HL-60 (cell line): ENCODE results near the gene CACNA1D.
A peak's percentile ranks its signal among the peaks of the same experiment; 100 is the strongest.

Experiments
- DNase-seq, 2 experiments: peaks; one replicate each; pipeline ENCODE4 v3.0.0-alpha.2; 2010 to 2020; ENCODE audit warnings: low read depth in 1 of 2, low spot score in 1 of 2
- H3K27ac ChIP-seq: fragments of 250-450 bp; sonication (Bioruptor Pico); replicated peaks from 2 replicates; pipeline ENCODE4 v1.5.1; 2020; ENCODE audit warnings: mild to moderate bottlenecking, moderate library complexity
- H3K27me3 ChIP-seq: fragments of 250-450 bp; sonication (Bioruptor Pico); 2 replicates; pipeline ENCODE4 v1.5.1; 2021; ENCODE audit warnings: mild to moderate bottlenecking, moderate library complexity; ENCODE audit not compliant: insufficient read depth, poor library complexity, severe bottlenecking
- H3K4me3 ChIP-seq: replicated peaks from 2 replicates; pipeline ENCODE4 v1.5.1; 2011; ENCODE audit warnings: mild to moderate bottlenecking, control low read depth, low read length; ENCODE audit not compliant: insufficient read depth
- CTCF ChIP-seq: IDR thresholded peaks from one replicate; pipeline ENCODE4 v1.5.1; 2011; ENCODE audit warnings: low read length, control low read depth, inconsistent platforms; ENCODE audit not compliant: insufficient read depth
- GABPA ChIP-seq: IDR thresholded peaks from 2 replicates; pipeline ENCODE4 v1.6.1; 2012; ENCODE audit warnings: low read depth
- POLR2AphosphoS5 ChIP-seq: IDR thresholded peaks from 2 replicates; pipeline ENCODE4 v1.6.1; 2012; ENCODE audit warnings: low read depth
- REST ChIP-seq: IDR thresholded peaks from 2 replicates; pipeline ENCODE4 v1.6.1; 2012; ENCODE audit warnings: low read depth; ENCODE audit not compliant: insufficient replicate concordance
- SPI1 ChIP-seq: IDR thresholded peaks from 2 replicates; pipeline ENCODE4 v1.6.1; 2012; ENCODE audit warnings: low read depth, mild to moderate bottlenecking, borderline replicate concordance

CACNA1D gene

GRCh38 chr3:53700441-53700840 lies 206.0 kb downstream of the CACNA1D start:
- no peak for TF ChIP-seq CTCF
- no peak for TF ChIP-seq POLR2AphosphoS5
- no peak for TF ChIP-seq SPI1
- TF ChIP-seq GABPA, result no peak
- no peak for TF ChIP-seq REST
- DNase-seq, result no peak
- H3K27ac ChIP-seq, result peak overlapping the region; percentile 67
- H3K4me3 ChIP-seq, result no peak overlapping the region
- no peaks in the 10 kb centered on the region for H3K27me3 ChIP-seq

- Histone ChIP-seq H3K4me3 (no peak overlapping the region), H3K27ac (peak overlapping the region; percentile 67), H3K27me3 (no peaks in the 10 kb centered on the region)
- TF ChIP-seq GABPA (no peak), POLR2AphosphoS5 (no peak), SPI1 (no peak), REST (no peak), CTCF (no peak)
- peak in 1 of 2 experiments; percentile 15 for DNase-seq
Observed at GRCh38 chr3:53702776-53703530, 208.5 kb downstream of the CACNA1D start.

GRCh38 chr3:53703630-53704362 lies 209.4 kb downstream of the CACNA1D start:
- Histone ChIP-seq H3K4me3 (no peak overlapping the region), H3K27ac (no peak overlapping the region), H3K27me3 (no peaks in the 10 kb centered on the region)
- TF ChIP-seq SPI1, result no peak
- no peak for TF ChIP-seq GABPA
- TF ChIP-seq REST, result no peak
- no peak for TF ChIP-seq POLR2AphosphoS5
- no peak for TF ChIP-seq CTCF
- DNase-seq, result no peak
